MM.1S (cell line): Measurements from ENCODE around the gene ACSF3.

Experiments used
- EZH2 ChIP-seq: fragments of 300-600 bp; sonication (generic); optimal IDR thresholded peaks from 2 replicates; pipeline ENCODE3; 2017; ENCODE audit warnings: low read depth, mild to moderate bottlenecking, antibody characterized with exemption, low read length, mixed read lengths
- EZH2phosphoT487 ChIP-seq: fragments of 300-600 bp; sonication (generic); IDR thresholded peaks from 2 replicates; pipeline ENCODE4 v1.6.1; 2018; ENCODE audit warnings: antibody characterized with exemption, low read length
- TF ChIP-seq, protein P1 (sequence below): fragments of 300-600 bp; sonication (generic); IDR thresholded peaks from 2 replicates; pipeline ENCODE4 v1.5.1; 2016; ENCODE audit warnings: antibody characterized with exemption, low read length, mixed read lengths

DNA sequence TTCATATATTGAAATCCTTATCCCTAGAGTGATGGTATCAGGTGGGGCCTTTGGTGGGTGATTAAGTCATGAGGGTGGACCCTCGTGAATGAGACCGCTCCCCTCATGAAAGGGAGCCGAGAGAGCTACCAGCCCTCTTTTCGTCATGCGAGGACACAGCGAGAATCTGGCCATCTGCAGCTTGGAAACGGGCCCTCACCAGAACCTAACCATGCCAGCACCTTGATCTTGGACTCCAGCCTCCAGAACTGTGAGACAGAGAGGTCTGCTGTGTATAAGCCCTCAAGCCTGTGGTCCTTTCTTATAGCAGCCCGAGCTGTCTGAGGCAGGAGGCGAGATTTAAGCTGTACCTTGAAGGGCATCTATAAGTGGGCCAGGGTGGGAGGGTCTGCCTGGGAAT lies 23.7 kb upstream of the ACSF3 start:
- TF ChIP-seq, protein P1, sequence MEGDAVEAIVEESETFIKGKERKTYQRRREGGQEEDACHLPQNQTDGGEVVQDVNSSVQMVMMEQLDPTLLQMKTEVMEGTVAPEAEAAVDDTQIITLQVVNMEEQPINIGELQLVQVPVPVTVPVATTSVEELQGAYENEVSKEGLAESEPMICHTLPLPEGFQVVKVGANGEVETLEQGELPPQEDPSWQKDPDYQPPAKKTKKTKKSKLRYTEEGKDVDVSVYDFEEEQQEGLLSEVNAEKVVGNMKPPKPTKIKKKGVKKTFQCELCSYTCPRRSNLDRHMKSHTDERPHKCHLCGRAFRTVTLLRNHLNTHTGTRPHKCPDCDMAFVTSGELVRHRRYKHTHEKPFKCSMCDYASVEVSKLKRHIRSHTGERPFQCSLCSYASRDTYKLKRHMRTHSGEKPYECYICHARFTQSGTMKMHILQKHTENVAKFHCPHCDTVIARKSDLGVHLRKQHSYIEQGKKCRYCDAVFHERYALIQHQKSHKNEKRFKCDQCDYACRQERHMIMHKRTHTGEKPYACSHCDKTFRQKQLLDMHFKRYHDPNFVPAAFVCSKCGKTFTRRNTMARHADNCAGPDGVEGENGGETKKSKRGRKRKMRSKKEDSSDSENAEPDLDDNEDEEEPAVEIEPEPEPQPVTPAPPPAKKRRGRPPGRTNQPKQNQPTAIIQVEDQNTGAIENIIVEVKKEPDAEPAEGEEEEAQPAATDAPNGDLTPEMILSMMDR: no peak
- TF ChIP-seq EZH2 (no peak), EZH2phosphoT487 (no peak)
